ENCODE measurements around the gene MEMO1. TPM values are rescaled to one million over a fixed set of nuclear protein-coding genes. Genes with fewer than 3 reads are reported as not detected.

MEMO1 gene
- polyA plus RNA-seq, 1 of the 3 experiments (the other 2 are of a cell fraction) = 54.3 TPM

DNA sequence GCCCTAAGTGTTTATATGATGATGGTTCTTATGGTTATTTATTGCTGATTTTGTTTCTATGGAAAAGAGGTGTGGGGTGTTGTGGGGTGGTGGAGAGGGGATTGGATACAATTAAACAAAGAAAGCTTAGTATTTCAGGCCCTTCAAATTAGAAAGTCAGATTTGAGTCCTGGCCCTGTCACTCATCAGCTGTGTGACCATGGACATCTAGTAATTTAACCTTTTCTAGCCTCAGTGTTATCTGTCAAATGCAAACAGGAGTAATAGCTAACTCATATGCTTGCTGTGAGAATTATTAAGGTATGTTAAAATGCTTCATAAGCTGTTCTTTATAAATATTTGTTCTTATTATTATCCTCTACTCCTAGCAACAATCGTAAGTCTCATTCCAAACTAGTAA, 2.1 kb upstream of the MEMO1 start:
- no peak for DNase-seq
- 84% methylated on average over 1 of the region's 1 CpG for whole genome bisulfite sequencing (ENCODE audit: low lambda C conversion rate)
- Histone ChIP-seq H3K4me2 (no peak overlapping the region), H3K36me3 (replicated peaks in 1 of 2; ENCODE audit: control insufficient read depth in 1 of 2, insufficient read depth in 2 of 2, low read length in 1 of 2) (peaks cover 0 to 3% of the 10 kb centered on the region in 2 experiments), H4K20me1 (ENCODE audit: insufficient read depth) (peaks cover 17% of the 10 kb centered on the region), H3K9me2 (no peaks in the 10 kb centered on the region), H3K27me3 (ENCODE audit: insufficient read depth) (no peaks in the 10 kb centered on the region), H3K9ac (no peak overlapping the region), H3K79me2 (ENCODE audit: insufficient read depth) (peaks cover 19% of the 10 kb centered on the region), H3K4me3 (ENCODE audit: low read depth in 2 of 2, low read length in 1 of 2) (no peak overlapping the region), H2AFZ (ENCODE audit: low read depth) (no peak overlapping the region), H3K27ac (ENCODE audit: low read depth in 2 of 2, low read length in 1 of 2) (no peak overlapping the region), H3K4me1 (ENCODE audit: control insufficient read depth in 1 of 2, insufficient read depth in 2 of 2, low read depth in 1 of 2, low read length in 1 of 2) (peaks cover 0 to 7% of the 10 kb centered on the region in 2 experiments; a peak in 2 of 4 replicates), H3K9me3 (no peaks in the 10 kb centered on the region), H3F3A (replicated peaks; ENCODE audit: insufficient read depth) (no peaks in the 10 kb centered on the region)
- TF ChIP-seq EZH2phosphoT487 (IDR thresholded peaks at IDR 0.05; ENCODE audit: borderline replicate concordance, low read depth) (no peak), RAD21 (IDR thresholded peaks at IDR 0.05; ENCODE audit: low read length) (no peak)
- ChIA-PET CTCF (interaction anchor here (1.0 to 1.3 kb wide), 2 partner anchors 10 to 50 kb away, joined by 3 to 4 read pairs; partner anchors contain the start of gene SPAST), POLR2A (interaction anchor here (0.5 to 1.0 kb wide), 2 partner anchors 26 to 48 kb away, joined by 4 to 5 read pairs; partner anchors contain the start of gene DPY30)

DNA sequence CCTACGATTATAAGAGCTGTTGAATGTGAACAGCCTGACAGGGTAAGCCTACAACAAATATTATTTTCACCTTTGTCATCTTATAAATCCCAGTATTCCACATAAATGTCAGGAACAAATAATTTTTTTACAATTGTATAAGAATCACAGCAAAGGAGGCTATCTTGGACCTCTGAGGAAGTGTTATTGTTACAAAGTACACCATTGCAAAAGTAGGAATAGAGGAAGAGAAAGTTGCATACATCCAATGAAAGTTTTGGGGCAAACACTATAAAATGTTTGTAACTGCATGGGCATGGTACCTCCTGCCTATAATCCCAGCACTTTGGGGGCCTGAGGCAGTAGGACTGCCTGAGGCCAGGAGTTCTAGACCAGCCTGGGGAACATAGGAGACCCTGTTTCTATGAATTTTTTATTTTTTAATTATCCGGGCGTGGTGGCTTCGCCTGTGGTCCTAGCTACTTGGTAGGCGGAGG, 715 bp upstream of the MEMO1 start:
- Histone ChIP-seq H3K79me2 (ENCODE audit: insufficient read depth) (peaks cover 32% of the 10 kb centered on the region), H4K20me1 (ENCODE audit: insufficient read depth) (peaks cover 30% of the 10 kb centered on the region), H3K4me2 (peak overlapping the region; percentile 73), H3K4me1 (ENCODE audit: control insufficient read depth in 1 of 2, insufficient read depth in 2 of 2, low read depth in 1 of 2, low read length in 1 of 2) (peaks cover 0 to 8% of the 10 kb centered on the region in 2 experiments; a peak in 2 of 4 replicates), H3F3A (replicated peaks; ENCODE audit: insufficient read depth) (no peaks in the 10 kb centered on the region), H3K36me3 (replicated peaks in 1 of 2; ENCODE audit: control insufficient read depth in 1 of 2, insufficient read depth in 2 of 2, low read length in 1 of 2) (no peaks in the 10 kb centered on the region), H3K4me3 (ENCODE audit: low read depth in 2 of 2, low read length in 1 of 2) (peak overlapping the region; percentile 65 to 66), H2AFZ (ENCODE audit: low read depth) (peak overlapping the region; percentile 57), H3K27me3 (ENCODE audit: insufficient read depth) (no peaks in the 10 kb centered on the region), H3K9me2 (no peaks in the 10 kb centered on the region), H3K9me3 (no peaks in the 10 kb centered on the region), H3K9ac (peak overlapping the region; percentile 64), H3K27ac (ENCODE audit: low read depth in 2 of 2, low read length in 1 of 2) (peak overlapping the region; percentile 77 to 98)
- POLR2A ChIA-PET = interaction anchor here (0.9 to 1.6 kb wide), 4 partner anchors 8 to 52 kb away, joined by 3 to 7 read pairs (median 4); partner anchors contain the start of genes DPY30 and SPAST
- TF ChIP-seq RAD21 (IDR thresholded peaks at IDR 0.05; ENCODE audit: low read length) (no peak), GABPA (IDR thresholded peaks at IDR 0.05; ENCODE audit: low read depth) (no peak), ELF1 (IDR thresholded peaks at IDR 0.05) (no peak), FOXJ3 (CRISPR knock-in tag; IDR thresholded peaks at IDR 0.05) (no peak), TAF1 (IDR thresholded peaks at IDR 0.05; ENCODE audit: borderline replicate concordance, low read depth, low read length) (no peak), RCOR1 (IDR thresholded peaks at IDR 0.05; ENCODE audit: low read length) (no peak), MXI1 (IDR thresholded peaks at IDR 0.05; ENCODE audit: low read depth, low read length) (no peak), EZH2phosphoT487 (IDR thresholded peaks at IDR 0.05; ENCODE audit: borderline replicate concordance, low read depth) (no peak), JUND (IDR thresholded peaks at IDR 0.05) (no peak), FOSL2 (IDR thresholded peaks at IDR 0.05; ENCODE audit: borderline replicate concordance, low read depth) (no peak), MEF2A (IDR thresholded peaks at IDR 0.05; ENCODE audit: borderline replicate concordance, low read depth) (no peak), POLR2AphosphoS5 (IDR thresholded peaks at IDR 0.05; ENCODE audit: low read depth, low read length) (no peak), SMC3 (IDR thresholded peaks at IDR 0.05; ENCODE audit: low read depth, low read length) (no peak), YY1 (IDR thresholded peaks at IDR 0.05; ENCODE audit: low read depth) (no peak), FOXM1 (IDR thresholded peaks at IDR 0.05; ENCODE audit: low read depth) (no peak)
- TF ChIP-seq, protein P1, sequence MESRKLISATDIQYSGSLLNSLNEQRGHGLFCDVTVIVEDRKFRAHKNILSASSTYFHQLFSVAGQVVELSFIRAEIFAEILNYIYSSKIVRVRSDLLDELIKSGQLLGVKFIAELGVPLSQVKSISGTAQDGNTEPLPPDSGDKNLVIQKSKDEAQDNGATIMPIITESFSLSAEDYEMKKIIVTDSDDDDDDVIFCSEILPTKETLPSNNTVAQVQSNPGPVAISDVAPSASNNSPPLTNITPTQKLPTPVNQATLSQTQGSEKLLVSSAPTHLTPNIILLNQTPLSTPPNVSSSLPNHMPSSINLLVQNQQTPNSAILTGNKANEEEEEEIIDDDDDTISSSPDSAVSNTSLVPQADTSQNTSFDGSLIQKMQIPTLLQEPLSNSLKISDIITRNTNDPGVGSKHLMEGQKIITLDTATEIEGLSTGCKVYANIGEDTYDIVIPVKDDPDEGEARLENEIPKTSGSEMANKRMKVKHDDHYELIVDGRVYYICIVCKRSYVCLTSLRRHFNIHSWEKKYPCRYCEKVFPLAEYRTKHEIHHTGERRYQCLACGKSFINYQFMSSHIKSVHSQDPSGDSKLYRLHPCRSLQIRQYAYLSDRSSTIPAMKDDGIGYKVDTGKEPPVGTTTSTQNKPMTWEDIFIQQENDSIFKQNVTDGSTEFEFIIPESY (IDR thresholded peaks at IDR 0.05; ENCODE audit: borderline replicate concordance, low read depth) = no peak
- TF ChIP-seq, protein P2, sequence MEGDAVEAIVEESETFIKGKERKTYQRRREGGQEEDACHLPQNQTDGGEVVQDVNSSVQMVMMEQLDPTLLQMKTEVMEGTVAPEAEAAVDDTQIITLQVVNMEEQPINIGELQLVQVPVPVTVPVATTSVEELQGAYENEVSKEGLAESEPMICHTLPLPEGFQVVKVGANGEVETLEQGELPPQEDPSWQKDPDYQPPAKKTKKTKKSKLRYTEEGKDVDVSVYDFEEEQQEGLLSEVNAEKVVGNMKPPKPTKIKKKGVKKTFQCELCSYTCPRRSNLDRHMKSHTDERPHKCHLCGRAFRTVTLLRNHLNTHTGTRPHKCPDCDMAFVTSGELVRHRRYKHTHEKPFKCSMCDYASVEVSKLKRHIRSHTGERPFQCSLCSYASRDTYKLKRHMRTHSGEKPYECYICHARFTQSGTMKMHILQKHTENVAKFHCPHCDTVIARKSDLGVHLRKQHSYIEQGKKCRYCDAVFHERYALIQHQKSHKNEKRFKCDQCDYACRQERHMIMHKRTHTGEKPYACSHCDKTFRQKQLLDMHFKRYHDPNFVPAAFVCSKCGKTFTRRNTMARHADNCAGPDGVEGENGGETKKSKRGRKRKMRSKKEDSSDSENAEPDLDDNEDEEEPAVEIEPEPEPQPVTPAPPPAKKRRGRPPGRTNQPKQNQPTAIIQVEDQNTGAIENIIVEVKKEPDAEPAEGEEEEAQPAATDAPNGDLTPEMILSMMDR (IDR thresholded peaks at IDR 0.05) = no peak
- DNase-seq = no peak
- CTCF ChIA-PET = no interaction called here
- 83% methylated on average over 5 of the region's 5 CpGs for WGBS (ENCODE audit: low lambda C conversion rate)
